ENCODE measurements around the gene GOPC.

GRCh38 chr6:117544716-117545115 is 57.6 kb downstream of the GOPC start:
- TF ChIP-seq POLR2AphosphoS5 (IDR thresholded peaks at IDR 0.05; ENCODE audit: low read depth, low read length): no peak
- no peak for TF ChIP-seq REST (IDR thresholded peaks at IDR 0.05; ENCODE audit: insufficient read depth in 1 of 2, low read depth in 2 of 2, low read length in 2 of 2)

Data from PFSK-1 (cell line).